ENCODE measurements around the gene APELA. TPM values are rescaled to one million over a fixed set of nuclear protein-coding genes. Genes with fewer than 3 reads are reported as not detected.
"Not testable (repeated sequence)": the region's sequence is repeated elsewhere in the genome, so short reads cannot be mapped to it uniquely, and the experiment has no call there.

APELA gene
- total RNA-seq = 0.09 TPM

- no peak for DNase-seq (ENCODE audit: low spot score)
Observed at GRCh38 chr4:164876700-164877324, at the start of gene APELA. APELA (plus strand) TSS chr4:164877178; CDS start chr4:164877332, 154 bp downstream.

GRCh38 chr4:164828955-164829354 lies 48.0 kb upstream of the APELA start:
- no peak for DNase-seq (ENCODE audit: low spot score)

GRCh38 chr4:164846566-164846965 lies 30.4 kb upstream of the APELA start:
- no peak for DNase-seq (ENCODE audit: low spot score)

GRCh38 chr4:164847016-164847415 lies 30.0 kb upstream of the APELA start:
- no peak for DNase-seq (ENCODE audit: low spot score)

- DNase-seq (ENCODE audit: low spot score) = no peak
Observed at GRCh38 chr4:164847967-164848649, 28.9 kb upstream of the APELA start.

- no peak for DNase-seq (ENCODE audit: low spot score)
Observed at GRCh38 chr4:164856396-164856795, 20.6 kb upstream of the APELA start.

- DNase-seq (ENCODE audit: low spot score) = no peak
Observed at GRCh38 chr4:164866817-164867490, 10.0 kb upstream of the APELA start.

GRCh38 chr4:164871673-164872072 lies 5.3 kb upstream of the APELA start:
- no peak for DNase-seq (ENCODE audit: low spot score)

GRCh38 chr4:164872481-164872880 lies 4.5 kb upstream of the APELA start:
- DNase-seq (ENCODE audit: low spot score) = no peak

- no peak for DNase-seq (ENCODE audit: low spot score)
Observed at GRCh38 chr4:164874789-164875188, 2.2 kb upstream of the APELA start.

- DNase-seq (ENCODE audit: low spot score) = no peak
Observed at GRCh38 chr4:164880489-164881262, 3.7 kb downstream of the APELA start.

- DNase-seq (ENCODE audit: low spot score) = no peak
Observed at GRCh38 chr4:164888096-164888715, 11.2 kb downstream of the APELA start.

- DNase-seq (ENCODE audit: low spot score) = no peak
Observed at GRCh38 chr4:164890691-164891090, 13.7 kb downstream of the APELA start.

GRCh38 chr4:164892018-164892417 lies 15.0 kb downstream of the APELA start:
- DNase-seq (ENCODE audit: low spot score) = no peak

- DNase-seq (ENCODE audit: low spot score) = no peak
Observed at GRCh38 chr4:164894702-164895101, 17.7 kb downstream of the APELA start.

GRCh38 chr4:164902608-164903007 lies 25.6 kb downstream of the APELA start:
- no peak for DNase-seq (ENCODE audit: low spot score)

- DNase-seq (ENCODE audit: low spot score) = no peak
Observed at GRCh38 chr4:164904336-164904735, 27.4 kb downstream of the APELA start.

GRCh38 chr4:164904941-164905340 lies 28.0 kb downstream of the APELA start:
- DNase-seq (ENCODE audit: low spot score) = no peak

GRCh38 chr4:164906368-164906767 lies 29.4 kb downstream of the APELA start:
- DNase-seq (ENCODE audit: low spot score) = no peak

GRCh38 chr4:164913506-164913905 lies 36.5 kb downstream of the APELA start:
- DNase-seq (ENCODE audit: low spot score) = not testable (repeated sequence)

GRCh38 chr4:164918956-164919355 lies 42.0 kb downstream of the APELA start:
- DNase-seq (ENCODE audit: low spot score) = no peak
